ENCODE results near the gene NSUN5.
"Not testable (repeated sequence)": the region's sequence is repeated elsewhere in the genome, so short reads cannot be mapped to it uniquely, and the experiment has no call there.

NSUN5 gene

GRCh38 chr7:73325424-73325823 is 16.8 kb upstream of the NSUN5 start:
- DNase-seq = not testable (repeated sequence)

GRCh38 chr7:73324081-73324845 is 15.6 kb upstream of the NSUN5 start:
- DNase-seq = peak; percentile 39

DNA sequence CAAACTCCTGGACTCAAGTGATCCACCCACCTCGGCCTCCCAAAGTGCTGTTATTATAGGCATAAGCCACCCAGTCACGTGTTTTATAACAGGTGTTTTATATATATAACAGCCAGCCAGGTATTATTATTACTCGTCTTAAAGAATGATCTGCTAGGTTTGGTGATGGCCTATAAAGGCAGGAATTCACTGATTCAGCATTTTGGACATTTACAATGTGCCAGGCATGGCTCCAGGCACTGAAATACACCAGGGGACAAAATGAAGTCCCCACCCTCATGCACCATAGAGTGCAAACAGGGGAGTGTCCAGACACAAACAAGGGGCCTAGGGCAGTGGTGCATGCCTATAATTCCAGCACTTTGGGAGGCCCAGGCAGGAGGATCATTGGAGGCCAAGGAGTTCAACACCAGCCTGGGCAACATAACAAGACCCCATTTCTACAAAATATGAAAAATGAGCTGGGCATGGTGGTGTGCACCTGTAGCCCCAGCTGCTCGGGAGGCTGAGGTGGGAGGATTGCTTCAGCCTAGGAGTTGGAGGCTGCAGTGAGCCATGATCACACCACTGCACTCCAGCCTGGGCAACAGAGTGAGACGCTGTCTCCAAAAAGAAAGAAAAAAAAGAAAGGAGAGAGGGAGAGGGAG is 14.9 kb upstream of the NSUN5 start:
- not testable (repeated sequence) for DNase-seq

DNA sequence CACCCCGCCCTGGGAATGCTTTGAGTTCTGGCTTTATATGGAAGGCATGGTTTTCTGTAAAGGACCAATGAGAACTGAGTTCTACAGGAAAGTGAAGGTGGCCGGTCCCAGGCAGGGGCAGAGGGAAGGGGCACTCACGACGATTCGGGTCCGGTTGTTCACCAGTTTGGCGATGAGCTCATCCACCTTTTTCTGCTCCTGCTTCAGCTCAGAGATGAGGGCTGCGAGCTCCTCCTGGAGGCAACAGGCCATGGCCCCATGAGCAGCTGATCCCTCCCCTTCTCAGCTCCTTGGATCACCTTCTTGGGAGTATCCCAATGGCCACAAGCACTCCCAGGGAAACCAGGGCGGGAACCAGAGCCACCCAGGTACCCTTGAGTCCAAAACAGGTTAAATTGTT is 11.4 kb upstream of the NSUN5 start:
- not testable (repeated sequence) for DNase-seq

GRCh38 chr7:73319541-73319940 is 10.9 kb upstream of the NSUN5 start:
- DNase-seq = not testable (repeated sequence)

GRCh38 chr7:73318656-73319204 is 10.1 kb upstream of the NSUN5 start:
- DNase-seq = not testable (repeated sequence)

DNA sequence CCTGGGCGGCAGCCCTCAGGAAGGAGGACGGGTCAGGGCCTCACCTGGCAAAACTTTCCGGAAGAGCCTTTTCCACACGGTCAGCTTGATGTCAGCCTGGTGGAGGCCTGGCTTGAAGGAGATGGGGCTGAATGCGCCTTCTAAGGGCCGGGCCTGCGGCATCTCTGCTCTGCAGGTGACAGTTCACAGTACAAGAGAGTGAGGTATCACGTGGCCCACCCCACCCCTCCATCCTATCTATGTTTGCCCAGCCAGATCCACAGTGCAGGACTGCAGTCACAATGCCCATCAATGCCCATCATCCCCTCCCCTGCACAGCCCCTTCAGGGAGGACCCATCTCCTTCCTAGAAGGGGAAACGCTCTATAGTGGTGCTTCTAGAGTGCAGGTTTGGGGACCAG is 7.9 kb upstream of the NSUN5 start:
- no peak for DNase-seq

- no peak for DNase-seq
Observed at GRCh38 chr7:73314271-73314670, 5.6 kb upstream of the NSUN5 start.

DNA sequence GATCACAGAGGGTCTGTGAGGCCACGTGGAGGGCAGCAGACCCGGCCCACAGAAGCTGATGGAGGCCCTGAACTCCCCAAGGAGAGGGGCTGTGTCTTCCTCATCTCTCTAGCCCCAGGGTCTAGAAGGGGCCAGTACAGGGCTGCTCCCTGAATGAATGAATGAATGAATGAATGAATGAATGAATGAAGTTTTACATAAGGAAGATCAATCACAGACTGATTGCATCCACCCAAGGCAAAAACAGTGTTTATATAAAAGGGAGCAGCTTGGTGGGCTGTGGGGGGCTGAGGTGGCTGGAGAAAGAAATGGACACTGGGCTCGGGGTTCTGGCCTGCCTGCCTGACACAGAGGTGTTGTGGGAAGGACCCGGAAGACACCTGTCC is 4.9 kb upstream of the NSUN5 start:
- DNase-seq = no peak

DNA sequence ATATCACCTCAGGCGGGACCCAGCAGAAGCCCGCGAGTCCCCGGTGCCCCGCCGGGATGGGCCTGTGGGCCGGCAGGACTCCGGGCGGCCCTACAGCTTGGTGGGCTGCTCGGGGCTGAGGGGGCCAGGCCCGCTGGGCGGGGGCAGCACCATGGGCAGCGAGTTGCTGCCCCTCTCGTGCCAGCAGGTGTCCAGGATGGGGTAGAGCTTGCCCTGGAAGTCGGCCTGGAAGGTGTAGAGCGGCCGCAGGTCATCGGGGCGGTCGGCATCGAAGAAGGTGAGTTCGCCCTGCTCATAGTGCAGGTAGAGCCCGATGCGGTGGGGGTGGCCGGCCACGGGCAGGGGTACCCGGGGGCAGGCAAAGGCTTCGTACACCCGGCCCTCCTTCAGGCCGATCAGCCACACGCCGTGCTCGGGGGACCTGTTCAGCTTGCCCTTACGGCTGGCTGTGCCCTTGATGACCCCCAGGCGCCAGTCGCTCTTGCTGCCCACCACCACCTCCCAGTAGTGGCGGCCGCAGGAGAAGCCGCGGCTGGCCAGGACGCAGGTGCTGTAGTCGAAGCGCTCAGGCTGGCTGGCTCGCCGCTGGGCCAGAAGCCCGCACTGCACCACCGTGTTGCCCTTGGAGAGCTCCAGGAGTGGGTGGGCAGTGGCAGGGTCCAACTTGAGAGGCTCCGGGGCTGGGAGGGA is 4.3 kb upstream of the NSUN5 start:
- no peak for DNase-seq

DNA sequence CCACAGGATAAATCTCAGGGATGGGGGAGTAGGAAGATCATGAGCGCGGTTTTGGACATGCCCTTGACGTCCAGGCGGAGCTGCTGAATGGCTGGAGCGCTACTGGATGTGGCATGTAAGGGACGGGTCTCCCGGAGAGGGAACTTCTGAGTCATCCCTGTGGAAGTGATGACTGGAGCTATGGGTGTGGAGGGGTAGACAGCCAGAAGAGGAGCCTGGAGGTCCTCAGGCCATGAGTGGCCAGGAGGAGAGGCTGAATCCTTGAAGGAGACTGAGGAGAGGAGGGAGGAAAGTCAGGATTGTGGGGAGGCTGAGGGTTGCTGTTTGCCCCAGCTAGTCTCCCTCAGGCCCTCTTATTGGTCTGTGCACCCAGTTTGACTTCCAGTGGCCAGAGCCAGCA is 2.8 kb upstream of the NSUN5 start:
- DNase-seq = peak; percentile 36

DNA sequence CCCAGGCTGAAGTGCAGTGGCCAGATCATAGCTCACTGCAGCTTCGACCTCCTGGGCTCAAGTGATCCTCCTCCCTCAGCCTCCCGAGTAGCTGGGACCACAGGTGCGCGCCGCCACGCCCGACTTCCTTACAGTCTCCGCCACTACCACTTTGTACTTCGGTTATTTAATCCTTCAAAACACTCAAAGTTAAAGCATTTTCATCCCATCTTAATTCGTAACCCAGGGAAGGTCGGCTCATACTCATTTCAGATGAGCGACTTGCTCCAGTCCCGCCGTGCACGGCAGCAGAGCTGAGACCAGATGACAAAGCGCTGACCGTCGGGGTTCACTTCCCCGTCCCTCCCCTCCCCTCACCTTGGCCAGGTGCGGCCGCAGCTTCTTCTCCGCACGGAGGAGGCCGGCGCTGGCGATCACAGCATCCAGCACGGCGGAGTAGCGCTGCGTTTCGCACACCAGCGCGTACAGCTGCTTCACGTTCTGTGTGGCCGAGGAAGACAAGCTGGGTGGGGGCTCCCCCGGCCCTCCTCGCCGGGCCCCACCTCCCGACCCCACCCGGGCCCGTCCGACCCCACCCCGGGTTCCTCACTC is 457 bp downstream of the NSUN5 start:
- DNase-seq = no peak

GRCh38 chr7:73307436-73307835 is 1.2 kb downstream of the NSUN5 start:
- DNase-seq = no peak

- not testable (repeated sequence) for DNase-seq
Observed at GRCh38 chr7:73304612-73305387, 3.8 kb downstream of the NSUN5 start.

- DNase-seq = no peak
Observed at GRCh38 chr7:73304071-73304470, 4.6 kb downstream of the NSUN5 start.

DNA sequence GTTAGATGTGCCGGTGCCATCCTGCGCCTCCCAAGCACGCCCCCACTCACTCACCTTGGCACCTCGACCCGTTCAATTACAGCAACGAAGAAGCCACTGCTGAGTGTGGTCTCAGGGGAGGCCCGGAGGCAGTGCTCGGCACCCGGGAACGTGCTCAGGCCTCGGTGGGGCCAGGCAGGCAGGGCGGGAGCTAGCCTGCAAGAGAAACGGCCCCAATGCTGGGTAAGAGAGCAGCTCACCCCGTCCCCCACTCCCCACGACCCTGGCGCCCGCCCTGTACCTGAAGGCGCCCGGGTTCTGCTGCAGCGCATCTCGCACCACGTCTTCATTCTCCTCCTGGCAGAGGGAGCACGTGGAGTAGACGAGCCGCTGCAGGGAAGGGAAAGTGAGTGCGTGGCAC is 5.1 kb downstream of the NSUN5 start:
- no peak for DNase-seq

- DNase-seq = not testable (repeated sequence)
Observed at GRCh38 chr7:73302846-73303245, 5.8 kb downstream of the NSUN5 start.

GRCh38 chr7:73301108-73301507 is 7.5 kb downstream of the NSUN5 start:
- DNase-seq = not testable (repeated sequence)

DNA sequence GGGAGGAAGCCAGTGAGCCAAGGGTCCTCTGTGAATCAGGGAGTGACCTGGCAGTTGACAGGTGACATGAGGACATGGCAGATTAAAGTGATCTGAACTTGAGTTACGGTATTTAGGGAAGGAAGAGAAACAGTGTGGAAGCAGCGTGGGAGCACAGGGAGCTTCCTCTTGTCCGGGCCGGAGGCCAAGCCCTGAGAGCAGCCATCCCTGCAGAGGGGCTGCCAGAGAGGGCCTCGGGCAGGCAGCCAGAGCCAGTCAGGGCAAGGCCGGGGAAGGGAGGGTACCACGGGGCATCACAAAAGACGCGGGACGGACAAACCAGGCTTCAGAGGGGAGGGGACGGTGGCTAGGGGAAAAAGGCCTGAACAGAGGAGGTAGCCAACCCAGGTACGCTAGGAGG is 8.8 kb downstream of the NSUN5 start:
- DNase-seq = not testable (repeated sequence)

GRCh38 chr7:73297706-73298105 is 10.9 kb downstream of the NSUN5 start:
- not testable (repeated sequence) for DNase-seq

GRCh38 chr7:73297235-73297634 is 11.4 kb downstream of the NSUN5 start:
- DNase-seq = not testable (repeated sequence)

GRCh38 chr7:73277210-73277609 is 31.4 kb downstream of the NSUN5 start:
- not testable (repeated sequence) for DNase-seq
